ENCODE results near the gene IQGAP3.

Gene IQGAP3

DNA sequence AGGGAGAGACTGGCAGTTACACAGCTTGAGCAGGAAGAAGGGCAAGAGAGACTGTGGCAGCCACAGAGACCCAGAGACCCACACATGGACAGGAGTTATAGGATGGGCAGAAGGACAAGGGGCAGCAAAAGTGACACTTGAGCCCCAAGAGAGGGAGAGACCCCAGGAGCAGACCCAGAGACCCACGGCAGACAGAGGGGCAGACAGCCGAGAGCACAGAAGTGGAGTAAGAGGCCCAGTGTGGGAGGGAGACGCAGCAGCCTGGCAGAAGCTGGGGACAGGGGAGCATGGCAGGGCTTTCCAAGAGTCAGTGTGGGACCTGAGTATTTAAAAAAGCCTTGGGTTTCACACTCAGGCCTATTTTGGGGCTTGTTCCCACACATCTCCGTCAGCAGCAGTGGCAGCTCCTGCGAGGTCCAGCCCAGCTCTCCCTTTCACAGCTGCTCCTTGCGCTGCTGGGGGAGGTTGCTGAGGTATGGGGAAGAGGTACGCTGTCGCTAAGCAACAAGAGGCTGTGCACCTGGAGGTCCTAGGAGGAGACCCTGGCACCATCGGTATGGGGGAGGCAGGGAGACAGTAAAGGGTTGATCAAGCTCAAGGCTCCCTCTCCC, 62.8 kb downstream of the IQGAP3 start:
- no peak for DNase-seq (ENCODE audit: low spot score)

DNA sequence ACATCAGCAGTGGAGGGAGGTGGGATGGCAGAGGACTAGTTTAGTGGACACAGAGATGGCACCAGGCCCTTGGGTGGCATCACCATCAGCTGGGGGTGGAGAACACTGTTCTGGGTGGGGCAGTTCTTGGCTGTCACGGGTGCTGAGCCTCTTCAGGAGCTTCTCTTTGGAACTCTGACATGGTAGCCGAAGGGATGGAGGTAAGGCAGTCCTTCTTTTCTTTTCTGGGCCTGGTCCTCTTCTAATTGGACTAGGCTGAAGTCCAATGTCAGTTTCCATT, 63.5 kb downstream of the IQGAP3 start:
- no peak for DNase-seq (ENCODE audit: low spot score)

DNA sequence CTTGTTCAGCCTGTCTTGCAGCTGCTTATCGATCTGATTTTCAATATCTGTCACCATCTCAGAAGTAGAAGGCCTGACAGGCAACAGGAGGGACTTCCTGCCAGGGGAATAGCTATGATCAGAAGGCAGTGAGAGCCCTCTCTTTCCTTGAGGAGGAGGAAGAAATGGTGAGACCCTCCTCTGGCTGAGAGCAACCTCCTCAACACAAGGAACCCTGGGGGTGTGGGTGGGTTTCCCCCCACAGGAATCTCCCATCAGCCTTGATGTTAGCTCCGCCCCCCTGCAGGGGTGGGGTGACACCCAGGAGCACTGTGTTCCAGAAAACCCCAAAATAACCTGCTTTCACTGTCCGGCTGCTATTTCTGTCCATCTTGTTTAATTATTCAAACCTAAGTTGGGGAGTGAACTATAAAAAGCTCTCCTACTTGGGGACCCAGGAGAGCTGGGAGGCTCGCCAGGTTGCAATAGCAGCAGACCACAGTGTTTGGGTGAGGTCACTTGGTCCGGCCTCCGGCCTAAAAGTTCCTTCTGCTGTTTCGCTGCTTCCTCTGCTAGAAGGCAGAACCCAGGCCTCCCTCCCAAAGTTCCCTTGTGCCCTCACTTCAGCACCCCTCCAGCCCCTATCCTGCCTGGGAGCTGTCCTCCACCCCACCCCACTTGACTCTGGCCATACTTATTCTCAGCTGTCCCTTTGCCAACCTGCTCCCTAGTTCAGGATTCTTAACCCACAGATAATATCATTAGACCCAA, 64.0 kb downstream of the IQGAP3 start:
- no peak for DNase-seq (ENCODE audit: low spot score)

DNA sequence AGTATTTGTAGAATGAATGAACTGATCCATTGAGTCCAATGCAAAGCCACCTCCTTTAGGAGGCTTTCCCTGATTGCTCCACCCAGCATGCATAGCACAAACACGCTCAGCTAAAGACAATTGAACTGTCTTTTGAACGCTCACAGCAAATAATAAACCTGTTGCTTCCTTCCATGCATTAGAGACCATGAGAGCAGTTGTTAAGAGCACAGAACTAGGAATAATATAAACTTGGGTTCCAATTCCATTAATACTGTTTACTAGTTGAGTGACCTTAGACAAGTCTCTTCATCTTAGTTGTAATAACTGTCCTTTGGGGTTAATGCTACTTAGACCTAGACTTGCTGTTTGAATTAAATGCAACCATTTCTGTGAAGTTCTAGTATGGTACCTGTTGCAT, 65.9 kb downstream of the IQGAP3 start:
- DNase-seq (ENCODE audit: low spot score): no peak

DNA sequence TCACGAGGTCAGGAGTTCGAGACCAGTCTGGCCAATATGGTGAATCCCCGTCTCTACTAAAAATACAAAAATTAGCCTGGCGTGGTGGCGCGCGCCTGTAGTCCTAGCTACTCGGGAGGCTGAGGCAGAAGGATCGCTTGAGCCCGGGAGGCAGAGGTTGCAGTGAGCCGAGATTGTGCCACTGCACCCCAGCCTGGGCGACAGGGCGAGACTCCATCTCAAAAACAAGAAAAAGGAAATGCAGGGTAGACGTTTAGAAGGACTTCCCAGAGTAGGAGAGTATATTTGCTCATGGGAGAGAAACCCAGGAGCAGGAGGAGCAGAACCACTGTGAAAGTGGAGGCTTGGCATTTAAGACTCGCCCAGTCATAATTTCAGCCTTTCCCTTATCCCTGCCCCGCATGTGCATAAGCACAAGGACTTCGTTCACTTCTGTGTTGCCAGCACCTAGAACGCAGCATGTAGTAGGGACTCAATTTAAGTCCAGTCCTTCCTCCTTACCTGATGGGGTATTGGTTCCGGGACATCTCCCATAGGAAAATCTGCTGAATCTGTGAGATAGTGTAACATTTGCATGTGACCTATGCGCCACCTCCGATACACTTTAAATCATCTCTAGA, 66.6 kb downstream of the IQGAP3 start:
- DNase-seq (ENCODE audit: low spot score): no peak

DNA sequence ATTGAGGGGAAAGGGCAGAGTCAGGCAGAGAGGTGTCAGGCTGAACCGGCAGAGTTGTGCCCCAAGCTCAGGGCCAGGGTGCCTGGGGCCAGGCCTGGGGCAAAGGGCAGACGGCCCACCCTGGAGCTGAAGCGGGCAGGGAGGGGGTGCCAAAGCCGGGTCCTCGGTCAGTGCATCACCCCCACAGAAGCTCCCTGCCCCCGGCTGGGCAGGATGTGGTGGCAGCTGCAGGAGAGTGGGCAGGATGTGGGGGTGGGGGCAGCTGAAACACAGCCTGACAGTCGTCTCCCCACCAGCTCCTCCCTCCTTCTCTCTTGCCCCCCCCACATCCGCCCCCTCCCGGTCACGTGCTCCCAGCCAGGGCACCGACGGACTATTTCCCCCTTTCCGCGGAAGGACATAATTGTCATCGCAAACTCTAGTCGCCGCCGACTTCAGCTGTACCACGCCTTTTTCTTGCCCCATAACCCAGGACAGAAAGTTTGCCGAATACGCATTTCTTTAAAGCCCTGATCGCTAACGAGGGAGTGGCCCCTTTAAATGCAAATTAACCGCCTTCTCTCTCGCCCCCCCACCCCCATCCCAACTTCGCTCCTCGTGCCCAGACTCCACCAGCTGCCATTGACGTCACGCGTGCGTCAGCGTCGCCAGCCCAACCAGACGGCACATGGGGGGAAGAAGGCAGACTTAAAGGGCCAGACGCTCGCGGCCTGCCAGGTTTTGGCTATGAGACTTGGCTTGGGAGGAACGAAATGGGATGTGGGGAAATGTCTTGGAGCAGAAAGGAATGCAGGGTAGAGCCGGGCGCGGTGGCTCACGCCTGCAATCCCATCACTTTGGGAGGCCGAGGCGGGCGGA, 67.3 kb downstream of the IQGAP3 start:
- DNase-seq (ENCODE audit: low spot score): peak; percentile 96

DNA sequence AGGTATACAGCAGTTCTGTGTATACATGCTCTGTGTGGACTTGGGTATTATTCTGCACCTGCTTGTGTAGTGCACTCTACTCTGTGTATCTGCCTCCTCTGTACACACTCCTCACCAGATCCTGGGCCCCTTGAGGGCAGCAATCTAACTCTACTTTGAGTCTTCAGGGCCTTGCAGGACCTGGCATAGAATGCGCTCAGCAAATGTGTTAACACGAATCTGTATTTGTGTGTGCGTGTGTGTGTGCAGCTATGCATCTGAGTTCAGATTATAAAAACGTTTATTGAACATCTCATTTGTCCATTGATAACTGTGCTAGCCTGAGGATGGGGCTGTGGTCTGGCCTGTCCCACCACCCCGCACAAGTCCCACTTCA, 67.9 kb downstream of the IQGAP3 start:
- no peak for DNase-seq (ENCODE audit: low spot score)

DNA sequence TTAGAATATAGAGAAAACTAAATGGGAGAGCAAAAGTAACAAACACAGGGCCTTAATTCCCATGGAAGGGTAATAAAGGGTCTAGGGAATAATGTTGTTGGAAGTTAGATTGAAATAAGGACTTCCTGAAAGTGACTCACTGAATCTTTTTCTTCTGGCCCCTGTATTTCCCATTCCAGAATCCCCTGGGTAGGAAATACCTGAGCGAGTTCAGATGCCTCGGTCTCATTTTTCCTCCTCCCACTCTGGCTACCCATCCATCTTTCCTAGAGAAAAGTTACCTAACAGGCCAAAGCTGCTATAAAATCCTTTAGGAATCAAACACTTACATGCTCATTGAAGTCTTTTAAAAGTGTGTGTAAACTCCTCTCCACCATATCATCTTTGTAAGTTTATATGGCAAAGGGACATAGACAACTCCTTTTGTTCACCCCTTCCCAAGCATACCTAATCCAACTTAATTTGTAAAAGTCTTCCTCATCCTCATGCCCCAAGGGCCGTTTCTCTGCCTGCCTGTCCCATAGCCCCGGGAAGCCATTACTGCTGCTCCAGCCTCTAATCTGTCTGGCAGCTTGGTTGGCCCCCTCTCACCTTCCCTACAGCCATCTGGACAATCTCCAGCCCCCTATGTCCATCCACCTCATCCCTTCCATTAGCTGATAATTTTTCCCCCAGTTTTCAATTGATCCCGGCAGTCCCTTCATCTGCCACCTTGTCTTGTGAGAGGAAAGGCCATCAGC, 68.5 kb downstream of the IQGAP3 start:
- no peak for DNase-seq (ENCODE audit: low spot score)

DNA sequence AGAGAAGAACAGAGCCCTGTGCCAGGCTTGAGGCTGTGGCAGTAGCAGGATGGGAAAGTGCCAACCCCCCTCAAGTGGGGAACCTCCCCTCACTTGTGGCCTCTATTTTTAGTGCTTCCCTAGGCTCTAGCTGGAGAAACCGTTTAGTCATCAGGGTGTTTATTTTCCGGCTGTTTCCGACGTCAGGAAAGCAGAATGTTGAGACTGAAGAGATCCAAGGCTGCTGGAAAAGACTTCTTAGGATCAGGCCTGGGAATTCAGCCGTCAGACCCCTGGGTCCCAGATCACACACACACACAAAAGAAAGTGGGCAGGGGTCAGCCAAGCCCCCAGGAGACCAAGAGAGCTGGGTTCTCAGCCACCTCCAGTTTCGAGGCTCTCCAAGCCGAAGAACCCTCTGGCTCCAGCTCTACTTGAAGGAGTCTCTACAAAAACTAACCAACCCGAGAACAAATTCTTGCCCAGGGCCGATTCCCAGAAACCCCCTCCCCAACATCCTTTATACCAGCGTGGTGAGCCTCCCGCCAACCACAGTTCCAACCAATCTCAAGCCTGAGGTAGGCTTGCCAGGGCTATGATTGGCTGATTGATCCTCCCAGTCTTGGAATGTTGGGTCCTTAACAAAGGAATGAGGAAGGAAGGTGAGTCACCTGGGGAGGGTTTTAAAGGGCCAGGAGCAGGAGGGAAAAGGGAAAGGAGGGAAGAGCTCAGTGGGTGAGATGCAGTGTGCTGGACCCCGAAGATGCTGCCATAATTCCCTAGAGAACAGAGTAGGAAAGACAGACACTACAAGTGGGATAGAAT, 69.3 kb downstream of the IQGAP3 start:
- no peak for DNase-seq (ENCODE audit: low spot score)

DNA sequence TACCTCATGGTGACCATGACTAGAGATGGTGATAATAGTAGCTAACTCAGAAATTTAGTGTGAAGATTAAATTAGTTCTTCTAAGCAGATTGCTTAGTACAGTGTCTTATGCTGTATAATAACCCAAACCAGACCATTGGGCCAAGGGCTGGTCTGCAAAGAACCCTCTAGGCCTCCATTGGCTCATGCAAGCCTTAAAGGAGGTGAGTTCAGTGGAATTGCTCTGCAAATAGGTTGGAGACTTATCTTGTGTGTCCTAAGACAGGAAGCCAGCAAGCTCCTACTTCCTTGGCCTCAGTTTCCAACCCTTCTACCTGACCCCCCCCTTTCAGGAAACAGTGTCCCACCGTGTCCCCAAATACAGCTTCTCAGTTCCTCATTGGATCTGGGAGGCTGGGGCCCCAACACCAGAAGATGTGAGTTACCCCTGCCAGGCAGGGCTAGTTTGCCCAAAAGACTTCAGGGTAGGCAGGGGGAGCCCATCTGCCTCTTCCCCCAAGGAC, 69.9 kb downstream of the IQGAP3 start:
- DNase-seq (ENCODE audit: low spot score): no peak

DNA sequence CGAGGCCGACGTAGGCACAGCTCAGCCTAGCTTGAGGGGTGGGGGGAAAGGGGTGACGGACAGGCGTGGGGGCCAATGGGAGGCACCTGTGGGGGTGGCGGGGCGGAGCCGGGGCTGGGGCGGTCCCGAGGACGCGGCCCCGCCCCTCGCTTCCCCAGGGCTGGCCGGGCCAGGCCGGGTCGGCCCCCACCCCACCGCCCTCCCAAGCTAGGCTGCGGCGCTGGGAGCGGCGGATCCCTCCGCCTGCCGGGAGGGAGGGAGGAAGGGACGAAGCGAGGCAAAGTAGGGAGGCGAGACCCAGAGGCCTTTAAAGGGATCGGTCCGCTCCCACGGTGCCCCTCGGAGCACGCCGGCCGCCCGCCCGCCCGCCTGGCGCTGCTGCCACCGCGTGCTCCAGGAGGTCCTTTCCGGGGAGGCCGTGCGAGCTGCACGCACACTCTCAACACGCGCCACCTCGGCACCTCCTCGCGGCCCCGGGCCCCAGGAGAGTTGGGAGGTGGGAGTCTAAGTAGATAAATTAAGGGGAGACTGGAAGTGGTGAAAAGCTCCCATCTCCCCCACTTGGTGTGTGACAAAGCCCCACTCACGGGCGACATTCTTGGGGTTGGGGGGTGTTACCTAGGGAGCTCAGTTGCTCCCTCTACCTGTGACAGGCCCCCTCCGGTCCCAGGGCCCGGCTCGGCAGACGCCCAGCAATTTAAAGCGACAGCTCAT, 71.4 kb downstream of the IQGAP3 start:
- DNase-seq (ENCODE audit: low spot score): peak; percentile 95

DNA sequence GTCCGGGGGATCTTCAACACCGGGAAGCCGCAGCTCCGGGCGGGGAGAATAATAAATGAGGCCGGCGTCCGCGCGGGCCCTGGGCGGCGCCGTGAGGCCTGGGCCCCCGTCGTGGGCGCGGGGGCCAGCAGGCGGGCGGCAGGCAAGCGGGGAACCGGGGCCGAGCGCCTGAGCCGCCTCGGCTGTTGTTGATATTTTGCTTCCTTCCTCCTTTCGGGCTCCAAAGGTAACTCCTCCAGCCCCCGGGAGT, 71.9 kb downstream of the IQGAP3 start, which contains the start of gene MEF2D:
Gene MEF2D (minus strand): TSS at position 233 of the 250 bp plus-strand sequence. CDS start 17,483 bp downstream, outside the sequence.
- DNase-seq (ENCODE audit: low spot score): no peak

DNA sequence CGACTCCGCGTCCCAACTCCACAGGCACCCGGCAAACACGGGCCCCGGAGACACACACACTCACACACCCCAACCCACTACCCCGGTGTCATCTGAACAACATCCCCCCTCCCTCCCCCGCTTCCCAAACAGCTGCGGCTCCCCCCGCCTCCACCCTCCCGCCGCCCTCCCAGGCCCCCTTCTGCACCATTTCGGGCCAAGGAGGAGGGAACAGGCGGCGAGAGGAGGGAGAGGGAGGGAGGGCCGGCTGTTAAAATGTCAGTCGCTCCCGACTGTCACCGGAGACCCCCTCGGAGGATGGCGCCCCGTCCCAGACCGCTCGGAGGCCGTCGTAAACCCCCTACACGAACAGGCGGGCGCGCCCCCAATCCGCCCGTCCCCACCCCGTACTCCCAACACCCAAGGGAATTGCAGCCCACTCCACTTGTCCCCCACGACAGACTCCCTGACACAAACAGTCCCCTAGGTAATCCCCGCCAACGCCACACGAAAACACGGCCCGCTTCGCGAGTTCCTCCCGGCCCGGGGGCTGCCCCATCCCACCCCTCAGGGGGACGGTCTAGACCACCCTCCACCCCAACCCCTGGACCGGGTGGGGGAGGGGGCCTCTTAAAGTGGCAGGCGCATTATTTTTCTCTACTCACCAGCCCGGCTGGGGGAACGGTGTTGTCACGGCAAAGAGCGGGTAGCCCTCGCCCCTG, 72.4 kb downstream of the IQGAP3 start:
- DNase-seq (ENCODE audit: low spot score): no peak

DNA sequence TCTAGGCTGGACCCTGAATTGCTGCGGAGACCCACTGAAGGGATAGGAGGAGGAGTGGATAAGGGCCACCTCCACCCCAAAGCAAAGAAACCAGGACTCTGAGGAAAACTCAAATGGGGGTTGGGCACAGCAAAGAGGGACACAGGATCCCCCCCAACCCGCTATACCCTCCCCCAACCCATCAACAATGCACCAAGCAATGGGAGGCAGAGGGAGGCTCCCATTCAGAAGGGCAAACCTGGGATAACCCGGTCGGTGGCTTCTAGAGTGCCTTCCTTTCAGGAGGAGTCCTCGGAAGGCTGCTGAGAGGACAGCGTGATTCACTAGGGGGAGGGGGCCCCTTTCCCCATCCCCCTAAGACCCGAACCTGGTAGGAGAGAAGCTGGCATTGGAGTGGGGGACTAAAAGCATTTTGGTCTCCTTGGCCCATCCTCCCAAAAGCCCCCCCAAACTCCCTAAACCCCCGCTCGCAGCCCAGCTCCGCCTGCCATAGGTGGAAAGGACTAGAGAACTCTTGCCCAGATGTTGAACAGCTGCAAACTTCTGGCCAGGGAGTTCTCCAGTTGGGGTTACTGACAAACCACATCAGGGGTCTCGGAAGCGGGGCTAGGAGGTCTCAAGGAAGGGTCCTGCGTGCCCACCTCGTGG, 73.0 kb downstream of the IQGAP3 start:
- no peak for DNase-seq (ENCODE audit: low spot score)

DNA sequence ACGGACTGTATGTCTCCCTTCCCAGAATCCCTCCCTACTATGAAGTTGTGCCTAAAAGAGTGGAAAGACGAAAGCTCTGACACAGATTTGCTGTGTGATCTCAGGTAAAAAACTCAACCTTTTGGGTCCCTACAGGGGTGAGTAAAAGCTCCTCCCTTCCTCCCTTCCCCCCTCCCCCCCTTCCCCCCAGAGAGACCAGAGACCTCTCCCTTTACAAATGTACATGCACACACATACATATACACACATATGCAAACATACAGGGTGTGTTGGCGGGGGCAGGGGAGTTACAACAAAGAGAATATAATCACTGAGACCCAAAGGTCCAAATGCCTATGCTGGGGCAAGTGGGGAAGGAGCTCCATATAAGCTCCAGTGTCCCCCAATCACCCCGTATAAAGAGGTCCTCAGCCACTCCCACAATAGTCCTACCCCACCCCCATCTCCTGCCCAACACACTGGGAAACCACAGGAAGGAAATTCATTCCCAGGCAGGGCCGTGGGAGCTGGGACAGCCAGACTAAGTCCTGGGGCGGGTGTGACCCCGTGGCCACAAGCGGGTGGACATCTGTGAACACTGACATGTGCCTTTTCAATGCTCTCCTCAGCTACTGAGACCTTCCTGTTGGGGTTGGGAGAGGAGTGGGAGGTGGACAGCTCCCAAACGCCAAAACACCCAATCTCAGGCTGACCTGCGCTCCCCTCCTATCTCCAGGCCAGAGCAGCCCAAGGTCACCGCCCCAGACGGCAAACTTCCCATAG, 73.8 kb downstream of the IQGAP3 start:
- no peak for DNase-seq (ENCODE audit: low spot score)

DNA sequence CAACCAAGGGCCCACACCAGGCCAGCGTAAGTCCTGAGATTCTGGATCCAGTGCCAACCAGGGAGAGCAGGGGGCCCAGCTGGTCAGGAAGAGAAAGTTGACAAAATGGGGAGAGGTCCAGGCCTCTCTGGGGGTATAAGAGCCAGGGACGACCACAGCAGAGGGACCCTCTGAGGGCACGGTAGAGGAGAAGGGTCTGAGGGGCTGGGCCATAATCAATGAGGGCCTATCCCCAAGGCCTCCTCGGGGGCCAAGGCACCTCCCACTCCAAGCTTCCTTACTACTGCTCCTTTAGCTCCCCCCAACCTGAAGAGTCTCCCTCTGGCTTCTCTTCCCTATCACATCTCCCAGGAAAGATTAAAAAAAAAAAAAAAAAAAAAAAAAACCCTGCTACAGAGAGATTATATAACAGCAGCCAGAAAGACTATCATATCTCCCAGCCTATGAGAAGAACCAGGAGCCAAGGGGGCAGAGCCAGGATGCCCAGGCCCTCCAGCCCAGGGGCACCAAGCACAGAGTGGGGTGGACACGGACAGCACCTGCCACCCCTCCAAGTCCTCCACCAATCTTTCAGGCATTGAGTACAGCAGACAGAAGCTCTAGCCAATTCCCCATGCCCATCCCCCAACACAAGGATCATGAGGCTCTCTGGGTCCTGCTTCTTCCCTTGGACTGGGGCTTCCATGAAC, 74.5 kb downstream of the IQGAP3 start:
- DNase-seq (ENCODE audit: low spot score): no peak

DNA sequence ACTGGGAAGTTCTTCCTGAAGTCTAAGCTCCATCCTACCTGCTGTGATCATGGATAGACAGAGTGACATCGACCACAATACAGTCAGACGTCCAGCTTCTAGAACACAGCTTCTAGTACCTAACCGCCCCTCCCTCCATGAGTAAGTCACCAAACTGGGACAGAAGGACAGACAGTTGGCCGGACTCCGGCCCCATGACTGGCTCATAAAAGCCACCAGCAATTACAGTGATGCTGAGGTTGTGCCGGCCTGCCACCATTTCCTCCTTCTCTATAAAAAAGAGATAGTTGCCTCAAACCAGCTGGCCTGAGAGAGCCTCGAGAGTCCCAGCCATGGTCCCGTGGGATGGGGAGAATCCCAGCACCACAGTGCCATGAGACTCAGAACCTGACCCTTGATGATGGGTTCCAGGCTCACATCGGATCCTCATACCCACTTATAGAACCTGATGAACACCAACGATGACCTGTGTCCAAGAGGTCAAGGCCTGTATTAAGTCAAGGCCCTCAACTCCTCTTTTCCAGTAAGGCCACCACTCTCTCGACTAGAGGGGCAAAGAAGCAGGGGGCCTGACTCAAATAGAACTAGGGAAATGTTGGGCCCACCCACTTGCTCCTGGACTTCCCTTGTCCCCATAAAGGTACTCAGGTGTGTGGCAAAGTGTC, 75.2 kb downstream of the IQGAP3 start:
- no peak for DNase-seq (ENCODE audit: low spot score)

All from ecto neural progenitor cell (in vitro differentiated cells).